Brain microvascular endothelial cell (primary cell): ENCODE measurements around the gene KDM4E.

ENCODE experiments used
- DNase-seq: peaks from one replicate; pipeline ENCODE4 v3.0.0-alpha.2; 2020
- H3K27ac ChIP-seq: fragments of 250-450 bp; sonication (Bioruptor Pico); 2 replicates; pipeline ENCODE4 v1.5.1; 2020; ENCODE audit warnings: mild to moderate bottlenecking, moderate library complexity
- H3K27me3 ChIP-seq: fragments of 250-450 bp; sonication (Bioruptor Pico); replicated peaks from 2 replicates; pipeline ENCODE4 v1.5.1; 2020; ENCODE audit warnings: mild to moderate bottlenecking
- H3K36me3 ChIP-seq: fragments of 250-450 bp; sonication (Bioruptor Pico); replicated peaks from 2 replicates; pipeline ENCODE4 v1.5.1; 2020; ENCODE audit warnings: mild to moderate bottlenecking
- H3K4me3 ChIP-seq: 2 replicates; pipeline ENCODE4 v1.5.1; 2011; ENCODE audit warnings: low read depth, mild to moderate bottlenecking, control low read depth, low read length, moderate library complexity
- CTCF ChIP-seq: IDR thresholded peaks from 2 replicates; pipeline ENCODE4 v1.5.1; 2011; ENCODE audit warnings: low read depth, mild to moderate bottlenecking, moderate library complexity, low read length, control low read depth, inconsistent platforms; ENCODE audit errors: missing control alignments
- in situ Hi-C: cut with HindIII; loops from 2 replicates; pipeline ENCODE4 v1.10.0; 2017; ENCODE audit warnings: low sequenced_read_pairs, low pct_ligation_motif_present

The KDM4E gene

GRCh38 chr11:95024958-95025357 lies at the start of gene KDM4E:
KDM4E (plus strand) TSS chr11:95025258; CDS start chr11:95025558, 300 bp downstream.
- H3K27me3 ChIP-seq = no peaks in the 10 kb centered on the region
- H3K27ac ChIP-seq = no peak within 1 kb of the TSS
- no peak within 1 kb of the TSS for H3K4me3 ChIP-seq
- in situ Hi-C loops = no loop called here
- no peak for DNase-seq
- no peaks in the 10 kb centered on the region for H3K36me3 ChIP-seq
- no peak for TF ChIP-seq CTCF

GRCh38 chr11:94975599-94975998 lies 49.5 kb upstream of the KDM4E start:
- no peaks in the 10 kb centered on the region for H3K27me3 ChIP-seq
- no peak overlapping the region for H3K27ac ChIP-seq
- peaks cover 15% of the 10 kb centered on the region for H3K36me3 ChIP-seq
- no peak for TF ChIP-seq CTCF
- in situ Hi-C loops = no loop called here
- no peak overlapping the region for H3K4me3 ChIP-seq
- no peak for DNase-seq

GRCh38 chr11:94987378-94987777 lies 37.7 kb upstream of the KDM4E start:
- in situ Hi-C loops = no loop called here
- no peak overlapping the region for H3K27ac ChIP-seq
- no peaks in the 10 kb centered on the region for H3K36me3 ChIP-seq
- TF ChIP-seq CTCF = no peak
- no peak overlapping the region for H3K4me3 ChIP-seq
- no peak for DNase-seq
- H3K27me3 ChIP-seq = no peaks in the 10 kb centered on the region

GRCh38 chr11:94988748-94989147 lies 36.3 kb upstream of the KDM4E start:
- no peaks in the 10 kb centered on the region for H3K27me3 ChIP-seq
- no peak for TF ChIP-seq CTCF
- no peak overlapping the region for H3K4me3 ChIP-seq
- H3K27ac ChIP-seq = no peak overlapping the region
- in situ Hi-C loops = no loop called here
- H3K36me3 ChIP-seq = no peaks in the 10 kb centered on the region
- DNase-seq = no peak

- H3K4me3 ChIP-seq = no peak overlapping the region
- in situ Hi-C loops = no loop called here
- H3K27ac ChIP-seq = no peak overlapping the region
- DNase-seq = no peak
- no peak for TF ChIP-seq CTCF
- H3K27me3 ChIP-seq = no peaks in the 10 kb centered on the region
- H3K36me3 ChIP-seq = no peaks in the 10 kb centered on the region
Measured at GRCh38 chr11:94993400-94993943, 31.6 kb upstream of the KDM4E start.

GRCh38 chr11:94997437-94997836 lies 27.6 kb upstream of the KDM4E start:
- H3K27me3 ChIP-seq = no peaks in the 10 kb centered on the region
- no peak overlapping the region for H3K27ac ChIP-seq
- no peak for DNase-seq
- H3K36me3 ChIP-seq = no peaks in the 10 kb centered on the region
- in situ Hi-C loops = no loop called here
- peak; percentile 46 for TF ChIP-seq CTCF
- no peak overlapping the region for H3K4me3 ChIP-seq
